ENCODE measurements around the gene NALCN. TPM values are rescaled to one million over a fixed set of nuclear protein-coding genes. Genes with fewer than 3 reads are reported as not detected.

The NALCN gene
- total and polyA plus RNA-seq, 12 donors, result 1.4 to 8.3 (median 3.1) TPM

DNA sequence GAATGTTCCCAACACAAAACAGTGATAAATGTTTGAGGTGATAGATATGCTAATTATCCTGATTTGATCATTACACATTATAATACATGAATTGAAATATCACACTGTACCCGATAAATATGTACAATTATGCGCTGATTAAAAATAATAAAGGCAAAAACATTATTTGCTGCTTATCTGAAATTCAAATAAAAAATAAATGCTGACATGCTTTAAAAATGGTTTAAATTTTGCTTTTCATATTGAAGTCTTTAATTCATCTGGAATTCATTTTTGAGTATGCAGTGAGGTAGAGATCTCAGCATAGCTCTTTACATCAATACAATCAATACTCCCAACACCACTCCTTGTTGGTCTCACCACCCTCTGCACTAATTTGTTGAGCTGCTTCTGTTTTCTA is 330.8 kb downstream of the NALCN start:
- Histone ChIP-seq H3K36me3 (replicated peaks in 1 of 2) (no peaks in the 10 kb centered on the region), H3K4me1 (replicated peaks in 1 of 2) (no peaks in the 10 kb centered on the region), H3K27me3 (no peaks in the 10 kb centered on the region), H3K9me3 (replicated peaks in 1 of 3) (no peaks in the 10 kb centered on the region), H3K4me3 (no peak overlapping the region), H3K27ac (no peak overlapping the region)
- intact Hi-C loops (cut with DNase I), result no loop called here
- WGBS, 4 donors, result 25 to 74% (median 69%) methylated on average over 2 of the region's 2 CpGs
- TF ChIP-seq, protein P1, sequence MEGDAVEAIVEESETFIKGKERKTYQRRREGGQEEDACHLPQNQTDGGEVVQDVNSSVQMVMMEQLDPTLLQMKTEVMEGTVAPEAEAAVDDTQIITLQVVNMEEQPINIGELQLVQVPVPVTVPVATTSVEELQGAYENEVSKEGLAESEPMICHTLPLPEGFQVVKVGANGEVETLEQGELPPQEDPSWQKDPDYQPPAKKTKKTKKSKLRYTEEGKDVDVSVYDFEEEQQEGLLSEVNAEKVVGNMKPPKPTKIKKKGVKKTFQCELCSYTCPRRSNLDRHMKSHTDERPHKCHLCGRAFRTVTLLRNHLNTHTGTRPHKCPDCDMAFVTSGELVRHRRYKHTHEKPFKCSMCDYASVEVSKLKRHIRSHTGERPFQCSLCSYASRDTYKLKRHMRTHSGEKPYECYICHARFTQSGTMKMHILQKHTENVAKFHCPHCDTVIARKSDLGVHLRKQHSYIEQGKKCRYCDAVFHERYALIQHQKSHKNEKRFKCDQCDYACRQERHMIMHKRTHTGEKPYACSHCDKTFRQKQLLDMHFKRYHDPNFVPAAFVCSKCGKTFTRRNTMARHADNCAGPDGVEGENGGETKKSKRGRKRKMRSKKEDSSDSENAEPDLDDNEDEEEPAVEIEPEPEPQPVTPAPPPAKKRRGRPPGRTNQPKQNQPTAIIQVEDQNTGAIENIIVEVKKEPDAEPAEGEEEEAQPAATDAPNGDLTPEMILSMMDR (IDR thresholded peaks at IDR 0.05), result no peak
- no peak for TF ChIP-seq POLR2A (IDR thresholded peaks at IDR 0.05)
- no peak for DNase-seq

DNA sequence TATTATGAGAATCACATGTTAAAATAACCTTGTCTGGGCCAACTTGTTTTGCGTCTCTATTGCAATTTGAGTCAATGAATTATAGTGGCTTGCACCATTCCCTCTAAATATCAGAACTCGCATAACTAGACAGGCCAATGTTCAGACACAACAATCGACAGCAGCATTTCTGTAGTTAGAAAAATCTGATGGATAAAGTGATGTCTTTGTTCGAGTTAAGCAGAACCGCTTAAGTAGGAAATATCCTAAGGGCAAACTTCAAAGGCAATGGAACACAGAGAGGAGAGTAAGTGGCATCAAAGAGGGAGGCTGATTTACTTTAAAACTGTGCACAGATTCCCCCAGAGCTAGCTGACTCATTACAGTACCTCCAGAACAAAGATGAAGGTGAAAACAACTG is 333.9 kb downstream of the NALCN start:
- Histone ChIP-seq H3K36me3 (replicated peaks in 1 of 2) (no peaks in the 10 kb centered on the region), H3K9me3 (replicated peaks in 1 of 3) (no peaks in the 10 kb centered on the region), H3K27me3 (no peaks in the 10 kb centered on the region), H3K4me3 (no peak overlapping the region), H3K27ac (no peak overlapping the region), H3K4me1 (replicated peaks in 1 of 2) (no peaks in the 10 kb centered on the region)
- intact Hi-C loops (cut with DNase I), result no loop called here
- TF ChIP-seq, protein P1 (IDR thresholded peaks at IDR 0.05), result no peak
- no peak for DNase-seq
- 70 to 85% (median 77%) methylated on average over 5 of the region's 5 CpGs for WGBS, 4 donors

DNA sequence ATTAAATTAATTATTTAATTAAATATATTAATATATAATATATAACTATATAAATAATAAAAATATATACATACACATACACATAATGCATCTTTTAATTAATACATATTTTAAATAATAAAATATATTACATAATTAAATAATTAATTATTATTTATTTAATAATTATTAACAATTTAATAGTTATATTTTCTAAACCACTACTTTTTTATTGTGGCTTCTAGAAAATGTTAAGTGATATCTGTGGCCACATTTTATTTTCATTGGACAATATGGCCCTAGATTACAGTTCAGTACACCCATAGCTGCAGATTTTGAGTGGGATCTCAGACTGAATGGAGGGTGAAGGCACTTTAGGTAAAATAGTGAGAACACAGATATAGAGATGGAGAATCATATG is 335.7 kb downstream of the NALCN start:
- DNase-seq, result no peak
- intact Hi-C loops (cut with DNase I), result no loop called here
- no peak overlapping the region for H3K4me3 ChIP-seq

DNA sequence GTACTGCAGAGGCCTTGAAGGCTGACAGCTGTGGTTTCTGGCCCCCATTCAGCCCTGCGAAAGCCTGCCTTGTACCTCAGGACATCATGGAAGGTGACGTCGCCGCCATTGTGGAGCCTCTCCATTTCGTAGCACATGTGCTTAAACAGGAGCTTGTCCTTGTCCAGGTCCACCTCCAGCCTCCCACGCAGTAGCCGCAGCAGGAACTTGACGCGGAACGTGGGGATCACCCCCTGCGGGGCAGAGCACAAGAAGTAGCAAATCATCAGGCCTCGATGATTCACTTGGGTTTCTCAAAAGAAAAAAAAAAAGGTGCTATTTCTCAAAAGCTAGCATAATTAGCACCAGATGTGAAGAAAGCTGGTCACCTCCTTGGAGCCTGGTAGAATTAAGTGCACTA is 351.0 kb downstream of the NALCN start:
- no peak for DNase-seq
- no peaks in the 10 kb centered on the region for H3K9me3 ChIP-seq (replicated peaks in 1 of 3)
- H3K4me3 ChIP-seq, result no peak overlapping the region
- no peaks in the 10 kb centered on the region for H3K36me3 ChIP-seq (replicated peaks in 1 of 2)
- 89 to 94% (median 89%) methylated on average over 12 of the region's 12 CpGs for WGBS, 4 donors
- no peaks in the 10 kb centered on the region for H3K27me3 ChIP-seq
- intact Hi-C loops (cut with DNase I), result no loop called here
- no peak overlapping the region for H3K27ac ChIP-seq
- H3K4me1 ChIP-seq (replicated peaks in 1 of 2), result no peaks in the 10 kb centered on the region
- TF ChIP-seq, protein P1 (IDR thresholded peaks at IDR 0.05), result no peak
- TF ChIP-seq POLR2A (IDR thresholded peaks at IDR 0.05), result no peak

More for the DNA sequence above, 335.7 kb downstream of the NALCN start:
- H3K36me3 ChIP-seq (replicated peaks in 1 of 2), result no peaks in the 10 kb centered on the region
- no peaks in the 10 kb centered on the region for H3K9me3 ChIP-seq (replicated peaks in 1 of 3)
- TF ChIP-seq, protein P1 (IDR thresholded peaks at IDR 0.05), result no peak
- TF ChIP-seq POLR2A (IDR thresholded peaks at IDR 0.05), result no peak
- H3K4me1 ChIP-seq (replicated peaks in 1 of 2), result no peaks in the 10 kb centered on the region
- no peak overlapping the region for H3K27ac ChIP-seq
- H3K27me3 ChIP-seq, result no peaks in the 10 kb centered on the region

All from adrenal gland (tissue), 12 donors.